ENCODE results near the gene AP5B1. TPM values are rescaled to one million over a fixed set of nuclear protein-coding genes. Genes with fewer than 3 reads are reported as not detected.

The AP5B1 gene
- total and polyA plus RNA-seq, 2 of the 8 experiments (the other 6 are each of a cell fraction or from before 2014, with no cell fraction given) = 7.6 to 10.0 TPM

DNA sequence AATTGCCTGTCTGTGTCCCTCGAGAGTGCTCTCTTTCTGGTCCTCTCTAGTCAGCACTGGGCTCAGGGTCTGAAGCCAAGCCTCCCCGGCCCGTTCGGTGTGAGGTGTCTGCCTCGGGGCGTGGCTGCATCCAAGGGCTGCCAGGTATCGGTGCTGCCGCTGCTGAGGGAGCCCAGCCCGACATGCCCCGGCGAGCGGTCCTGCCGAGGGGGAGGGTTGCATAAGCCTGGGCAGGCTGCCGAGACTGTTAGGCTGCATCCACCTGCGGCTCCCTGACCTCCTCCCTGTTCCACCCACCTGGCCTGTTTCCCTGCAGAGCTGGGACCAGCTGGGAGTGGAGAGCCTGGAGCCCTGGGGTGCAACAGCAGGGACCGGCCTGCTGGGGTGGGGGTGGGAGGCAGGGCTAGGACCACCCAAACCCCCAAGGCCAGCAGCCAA lies 12.4 kb upstream of the AP5B1 start (continued):
- TF ChIP-seq, protein P1, sequence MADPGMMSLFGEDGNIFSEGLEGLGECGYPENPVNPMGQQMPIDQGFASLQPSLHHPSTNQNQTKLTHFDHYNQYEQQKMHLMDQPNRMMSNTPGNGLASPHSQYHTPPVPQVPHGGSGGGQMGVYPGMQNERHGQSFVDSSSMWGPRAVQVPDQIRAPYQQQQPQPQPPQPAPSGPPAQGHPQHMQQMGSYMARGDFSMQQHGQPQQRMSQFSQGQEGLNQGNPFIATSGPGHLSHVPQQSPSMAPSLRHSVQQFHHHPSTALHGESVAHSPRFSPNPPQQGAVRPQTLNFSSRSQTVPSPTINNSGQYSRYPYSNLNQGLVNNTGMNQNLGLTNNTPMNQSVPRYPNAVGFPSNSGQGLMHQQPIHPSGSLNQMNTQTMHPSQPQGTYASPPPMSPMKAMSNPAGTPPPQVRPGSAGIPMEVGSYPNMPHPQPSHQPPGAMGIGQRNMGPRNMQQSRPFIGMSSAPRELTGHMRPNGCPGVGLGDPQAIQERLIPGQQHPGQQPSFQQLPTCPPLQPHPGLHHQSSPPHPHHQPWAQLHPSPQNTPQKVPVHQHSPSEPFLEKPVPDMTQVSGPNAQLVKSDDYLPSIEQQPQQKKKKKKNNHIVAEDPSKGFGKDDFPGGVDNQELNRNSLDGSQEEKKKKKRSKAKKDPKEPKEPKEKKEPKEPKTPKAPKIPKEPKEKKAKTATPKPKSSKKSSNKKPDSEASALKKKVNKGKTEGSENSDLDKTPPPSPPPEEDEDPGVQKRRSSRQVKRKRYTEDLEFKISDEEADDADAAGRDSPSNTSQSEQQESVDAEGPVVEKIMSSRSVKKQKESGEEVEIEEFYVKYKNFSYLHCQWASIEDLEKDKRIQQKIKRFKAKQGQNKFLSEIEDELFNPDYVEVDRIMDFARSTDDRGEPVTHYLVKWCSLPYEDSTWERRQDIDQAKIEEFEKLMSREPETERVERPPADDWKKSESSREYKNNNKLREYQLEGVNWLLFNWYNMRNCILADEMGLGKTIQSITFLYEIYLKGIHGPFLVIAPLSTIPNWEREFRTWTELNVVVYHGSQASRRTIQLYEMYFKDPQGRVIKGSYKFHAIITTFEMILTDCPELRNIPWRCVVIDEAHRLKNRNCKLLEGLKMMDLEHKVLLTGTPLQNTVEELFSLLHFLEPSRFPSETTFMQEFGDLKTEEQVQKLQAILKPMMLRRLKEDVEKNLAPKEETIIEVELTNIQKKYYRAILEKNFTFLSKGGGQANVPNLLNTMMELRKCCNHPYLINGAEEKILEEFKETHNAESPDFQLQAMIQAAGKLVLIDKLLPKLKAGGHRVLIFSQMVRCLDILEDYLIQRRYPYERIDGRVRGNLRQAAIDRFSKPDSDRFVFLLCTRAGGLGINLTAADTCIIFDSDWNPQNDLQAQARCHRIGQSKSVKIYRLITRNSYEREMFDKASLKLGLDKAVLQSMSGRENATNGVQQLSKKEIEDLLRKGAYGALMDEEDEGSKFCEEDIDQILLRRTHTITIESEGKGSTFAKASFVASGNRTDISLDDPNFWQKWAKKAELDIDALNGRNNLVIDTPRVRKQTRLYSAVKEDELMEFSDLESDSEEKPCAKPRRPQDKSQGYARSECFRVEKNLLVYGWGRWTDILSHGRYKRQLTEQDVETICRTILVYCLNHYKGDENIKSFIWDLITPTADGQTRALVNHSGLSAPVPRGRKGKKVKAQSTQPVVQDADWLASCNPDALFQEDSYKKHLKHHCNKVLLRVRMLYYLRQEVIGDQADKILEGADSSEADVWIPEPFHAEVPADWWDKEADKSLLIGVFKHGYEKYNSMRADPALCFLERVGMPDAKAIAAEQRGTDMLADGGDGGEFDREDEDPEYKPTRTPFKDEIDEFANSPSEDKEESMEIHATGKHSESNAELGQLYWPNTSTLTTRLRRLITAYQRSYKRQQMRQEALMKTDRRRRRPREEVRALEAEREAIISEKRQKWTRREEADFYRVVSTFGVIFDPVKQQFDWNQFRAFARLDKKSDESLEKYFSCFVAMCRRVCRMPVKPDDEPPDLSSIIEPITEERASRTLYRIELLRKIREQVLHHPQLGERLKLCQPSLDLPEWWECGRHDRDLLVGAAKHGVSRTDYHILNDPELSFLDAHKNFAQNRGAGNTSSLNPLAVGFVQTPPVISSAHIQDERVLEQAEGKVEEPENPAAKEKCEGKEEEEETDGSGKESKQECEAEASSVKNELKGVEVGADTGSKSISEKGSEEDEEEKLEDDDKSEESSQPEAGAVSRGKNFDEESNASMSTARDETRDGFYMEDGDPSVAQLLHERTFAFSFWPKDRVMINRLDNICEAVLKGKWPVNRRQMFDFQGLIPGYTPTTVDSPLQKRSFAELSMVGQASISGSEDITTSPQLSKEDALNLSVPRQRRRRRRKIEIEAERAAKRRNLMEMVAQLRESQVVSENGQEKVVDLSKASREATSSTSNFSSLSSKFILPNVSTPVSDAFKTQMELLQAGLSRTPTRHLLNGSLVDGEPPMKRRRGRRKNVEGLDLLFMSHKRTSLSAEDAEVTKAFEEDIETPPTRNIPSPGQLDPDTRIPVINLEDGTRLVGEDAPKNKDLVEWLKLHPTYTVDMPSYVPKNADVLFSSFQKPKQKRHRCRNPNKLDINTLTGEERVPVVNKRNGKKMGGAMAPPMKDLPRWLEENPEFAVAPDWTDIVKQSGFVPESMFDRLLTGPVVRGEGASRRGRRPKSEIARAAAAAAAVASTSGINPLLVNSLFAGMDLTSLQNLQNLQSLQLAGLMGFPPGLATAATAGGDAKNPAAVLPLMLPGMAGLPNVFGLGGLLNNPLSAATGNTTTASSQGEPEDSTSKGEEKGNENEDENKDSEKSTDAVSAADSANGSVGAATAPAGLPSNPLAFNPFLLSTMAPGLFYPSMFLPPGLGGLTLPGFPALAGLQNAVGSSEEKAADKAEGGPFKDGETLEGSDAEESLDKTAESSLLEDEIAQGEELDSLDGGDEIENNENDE (IDR thresholded peaks at IDR 0.05; ENCODE audit: insufficient replicate concordance, low read length) = no peak
- TF ChIP-seq SAP30 (IDR thresholded peaks at IDR 0.05; ENCODE audit: insufficient read depth, insufficient replicate concordance, low read length) (no peak), TBP (IDR thresholded peaks at IDR 0.05; ENCODE audit: low read depth, low read length) (no peak), RBBP5 (IDR thresholded peaks at IDR 0.05; ENCODE audit: borderline replicate concordance, low read depth, low read length) (no peak), CREB1 (IDR thresholded peaks at IDR 0.05) (no peak), RNF2 (IDR thresholded peaks at IDR 0.05; ENCODE audit: borderline replicate concordance, low read depth, low read length, missing control alignments, poor library complexity, severe bottlenecking) (no peak), NRF1 (IDR thresholded peaks at IDR 0.05; ENCODE audit: low read depth, low read length) (no peak)
- TF ChIP-seq, protein P2, sequence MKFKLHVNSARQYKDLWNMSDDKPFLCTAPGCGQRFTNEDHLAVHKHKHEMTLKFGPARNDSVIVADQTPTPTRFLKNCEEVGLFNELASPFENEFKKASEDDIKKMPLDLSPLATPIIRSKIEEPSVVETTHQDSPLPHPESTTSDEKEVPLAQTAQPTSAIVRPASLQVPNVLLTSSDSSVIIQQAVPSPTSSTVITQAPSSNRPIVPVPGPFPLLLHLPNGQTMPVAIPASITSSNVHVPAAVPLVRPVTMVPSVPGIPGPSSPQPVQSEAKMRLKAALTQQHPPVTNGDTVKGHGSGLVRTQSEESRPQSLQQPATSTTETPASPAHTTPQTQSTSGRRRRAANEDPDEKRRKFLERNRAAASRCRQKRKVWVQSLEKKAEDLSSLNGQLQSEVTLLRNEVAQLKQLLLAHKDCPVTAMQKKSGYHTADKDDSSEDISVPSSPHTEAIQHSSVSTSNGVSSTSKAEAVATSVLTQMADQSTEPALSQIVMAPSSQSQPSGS (IDR thresholded peaks at IDR 0.05; ENCODE audit: low read length) = no peak
- TF ChIP-seq, protein P3, sequence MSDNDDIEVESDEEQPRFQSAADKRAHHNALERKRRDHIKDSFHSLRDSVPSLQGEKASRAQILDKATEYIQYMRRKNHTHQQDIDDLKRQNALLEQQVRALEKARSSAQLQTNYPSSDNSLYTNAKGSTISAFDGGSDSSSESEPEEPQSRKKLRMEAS (IDR thresholded peaks at IDR 0.05) = no peak
